GM19397 (cell line): ENCODE data around the gene RNF39.
"Not testable (repeated sequence)": the region's sequence is repeated elsewhere in the genome, so short reads cannot be mapped to it uniquely, and the experiment has no call there.

ENCODE experiments used
- ATAC-seq: cut with Tn5 transposase; IDR thresholded peaks from one replicate; pipeline ENCODE4 v1.9.1; 2021; ENCODE audit warnings: mild to moderate bottlenecking, moderate library complexity; ENCODE audit not compliant: unreplicated experiment

The RNF39 gene

DNA sequence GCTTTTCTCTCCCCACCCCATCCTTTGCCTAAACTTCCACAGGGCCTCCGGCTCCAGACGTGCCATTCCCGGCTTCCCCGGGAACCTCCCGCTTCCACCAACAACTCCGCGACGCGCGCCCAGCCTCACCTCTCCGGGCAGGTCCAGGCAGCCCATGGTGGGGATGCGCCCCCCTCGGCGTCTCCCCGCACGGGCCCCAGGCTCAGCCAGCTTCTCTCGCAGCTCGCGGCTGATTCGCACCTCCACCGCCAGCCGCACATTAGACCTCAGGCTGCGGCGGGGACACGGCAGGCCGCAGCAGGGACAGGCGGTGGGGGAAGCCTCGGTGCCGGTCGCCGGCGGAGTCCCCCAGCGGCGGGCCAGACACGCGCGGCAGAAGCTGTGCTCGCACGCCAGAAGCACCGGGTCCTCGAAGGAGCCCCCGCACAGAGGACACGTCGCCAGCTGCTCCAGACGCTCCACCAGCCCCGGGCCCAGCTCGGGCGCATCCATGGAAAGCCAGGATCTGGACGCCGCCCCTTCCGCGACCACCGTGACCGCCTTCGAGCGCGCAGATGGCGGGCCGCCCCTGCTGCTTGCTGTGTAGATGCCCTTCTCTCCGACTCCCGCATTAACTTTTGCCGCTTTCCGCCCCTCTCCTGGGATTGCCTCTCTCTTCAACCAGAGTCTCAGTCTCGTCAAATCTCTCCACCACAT is at the start of gene RNF39:
RNF39 (minus strand) TSS at position 676 of the 696 bp plus-strand sequence; CDS start at position 492, 184 bp downstream.
- ATAC-seq, result no peak

DNA sequence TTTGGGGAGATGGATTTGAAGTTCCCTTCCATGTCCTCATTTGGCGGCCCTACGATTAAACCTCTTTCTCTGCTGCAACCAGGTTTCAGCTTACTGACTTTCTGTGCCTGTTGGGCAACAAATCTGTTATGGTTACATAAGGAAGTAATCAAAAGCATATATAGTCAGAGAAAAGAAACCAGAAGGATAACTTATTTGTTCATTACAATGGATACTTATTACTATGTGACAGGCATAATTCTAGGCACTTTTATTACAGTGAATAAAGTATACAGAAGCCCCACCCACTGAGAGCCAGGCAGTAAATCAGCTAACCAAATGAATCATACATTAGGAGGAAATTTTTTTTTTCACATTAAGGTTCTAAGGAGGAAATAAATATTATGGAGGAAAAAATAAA is 46.9 kb upstream of the RNF39 start:
- ATAC-seq, result no peak

- ATAC-seq, result no peak
Measured at GRCh38 chr6:30121446-30122366, 46.1 kb upstream of the RNF39 start.

GRCh38 chr6:30118691-30119090 is 43.1 kb upstream of the RNF39 start:
- ATAC-seq, result not testable (repeated sequence)

- ATAC-seq, result no peak
Measured at GRCh38 chr6:30116724-30117123, 41.2 kb upstream of the RNF39 start.

DNA sequence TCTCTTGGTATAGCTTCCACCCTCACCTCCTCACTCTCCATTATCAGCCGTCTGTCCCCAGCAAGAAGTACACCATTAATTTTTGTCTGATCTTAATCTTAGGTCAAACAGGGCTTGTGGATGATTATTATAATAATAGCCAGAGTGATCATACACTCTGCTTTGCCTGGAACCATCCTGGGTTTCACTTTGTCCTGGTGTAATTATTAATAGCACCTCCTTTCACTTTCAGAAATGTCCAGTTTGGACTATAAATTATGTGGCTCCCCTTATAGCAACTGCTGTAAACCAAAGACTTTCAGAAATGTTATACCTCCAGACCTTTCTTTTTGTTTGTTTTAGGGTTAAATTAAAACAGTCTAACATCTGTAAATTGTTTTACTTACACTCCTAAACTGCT is 38.3 kb upstream of the RNF39 start:
- ATAC-seq, result no peak

DNA sequence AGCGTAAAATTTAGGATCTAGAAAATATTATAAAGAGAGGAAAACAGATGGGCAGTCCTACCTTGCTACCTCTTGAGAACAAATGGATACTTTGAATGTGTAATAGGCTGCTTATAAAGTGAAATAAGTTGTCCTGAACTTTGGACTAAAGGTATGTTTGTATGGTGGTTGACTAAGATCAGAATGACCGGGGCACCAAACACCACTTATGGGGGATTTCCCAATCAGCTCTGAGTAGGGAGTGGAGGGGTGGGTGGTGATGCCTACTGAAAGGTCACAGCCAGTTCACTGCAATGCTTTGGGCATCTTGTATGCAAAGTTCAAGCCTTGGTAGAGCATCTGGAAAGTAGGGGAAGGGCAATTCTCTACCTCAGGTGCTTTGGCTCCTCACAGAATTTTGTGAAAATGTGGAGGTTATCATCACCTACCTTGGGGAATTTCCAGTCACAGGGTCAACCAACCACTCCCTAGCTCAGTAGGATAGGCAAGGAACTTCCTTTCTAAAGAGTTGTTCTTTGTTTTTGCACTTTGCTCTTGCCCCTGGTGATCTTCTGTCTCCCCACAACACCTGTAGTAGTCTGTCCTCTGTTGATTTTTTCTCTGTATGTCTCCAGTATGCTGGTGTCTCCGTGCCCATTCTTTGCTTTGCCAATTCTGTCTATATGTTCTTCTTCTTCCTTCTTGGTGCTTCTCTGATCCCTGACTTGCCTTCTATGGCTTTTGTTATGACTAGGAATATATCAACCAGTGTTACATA is 37.6 kb upstream of the RNF39 start, which contains the start of gene TRIM31:
TRIM31 (minus strand) TSS at position 88 of the 757 bp plus-strand sequence. CDS start 285 bp downstream, outside the sequence.
- peak; percentile 74 for ATAC-seq

DNA sequence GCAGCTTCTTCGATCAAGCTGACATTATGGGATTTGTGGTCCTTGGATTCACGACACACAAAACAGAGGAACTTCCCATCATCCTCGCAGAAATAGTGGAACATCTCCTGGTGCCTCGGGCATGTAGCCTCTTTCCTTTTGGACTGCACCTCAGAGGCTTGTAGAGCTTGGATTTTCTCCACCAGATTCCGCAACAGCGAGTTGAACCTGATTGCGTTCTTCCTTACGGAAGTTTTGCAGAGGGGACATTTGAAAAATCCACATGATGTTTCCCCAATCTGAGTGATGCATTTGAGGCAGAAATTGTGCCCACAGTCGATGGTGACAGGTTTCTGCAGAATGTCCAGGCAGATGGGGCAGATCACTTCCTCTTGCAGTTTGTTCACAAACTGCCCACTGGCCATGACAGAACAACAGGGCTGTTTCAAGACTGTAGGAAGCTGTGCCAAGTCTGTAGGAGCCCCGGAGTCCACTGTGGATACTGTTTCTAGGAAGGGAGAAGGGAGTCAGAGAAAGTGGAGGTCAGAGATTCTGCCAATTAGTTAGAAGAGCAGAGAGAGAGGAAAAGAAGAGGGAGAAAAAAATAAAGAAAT is 36.9 kb upstream of the RNF39 start:
- ATAC-seq, result no peak

DNA sequence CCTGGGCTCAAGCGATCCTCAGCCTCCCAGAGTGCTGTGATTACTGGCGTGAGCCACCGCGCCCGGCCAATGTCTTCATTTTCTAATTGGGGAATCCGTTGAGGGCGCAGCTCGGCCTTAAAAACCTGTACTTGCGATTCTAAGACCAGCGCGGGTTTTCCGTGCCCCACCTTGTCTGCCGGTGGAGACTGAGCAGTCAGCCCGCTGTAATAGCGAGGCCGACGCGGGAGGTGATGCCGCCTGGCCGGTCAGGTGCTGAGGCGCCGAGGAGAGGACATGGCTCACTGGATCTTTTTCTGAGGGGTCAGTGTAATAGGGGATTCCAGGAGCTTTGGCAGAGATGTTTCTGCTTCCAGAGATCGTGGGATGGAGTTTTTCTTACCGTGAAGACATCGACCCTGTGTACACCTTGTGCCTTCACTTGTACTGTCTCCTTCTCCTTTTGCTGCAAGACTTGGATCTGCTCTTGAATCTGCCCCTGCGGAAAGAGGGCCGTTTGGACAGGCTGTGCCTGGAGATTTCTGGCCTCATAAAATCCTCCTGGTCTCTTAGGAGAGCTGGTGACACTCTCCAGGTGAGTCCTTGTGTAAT is 35.8 kb upstream of the RNF39 start:
- ATAC-seq, result no peak

DNA sequence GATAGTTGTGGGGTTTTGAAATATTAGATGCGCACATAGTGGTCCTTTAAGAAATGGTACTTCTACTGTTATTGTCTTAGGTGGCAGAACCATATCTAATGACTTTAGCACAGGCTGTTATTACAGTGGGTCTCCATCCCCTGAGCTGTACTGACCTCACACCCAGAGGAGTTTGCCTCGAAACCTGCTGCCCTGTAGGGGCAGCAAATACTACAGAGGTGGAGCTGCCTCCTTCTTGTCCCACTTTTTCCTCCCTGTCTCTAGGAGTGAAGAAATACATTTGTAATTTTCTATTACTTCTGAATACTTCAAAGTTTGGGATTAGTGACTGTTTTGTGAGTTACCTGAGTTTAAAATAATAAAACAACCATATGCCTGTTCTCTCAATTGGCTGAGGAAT is 29.1 kb upstream of the RNF39 start:
- ATAC-seq, result no peak

GRCh38 chr6:30103872-30104179 is 28.3 kb upstream of the RNF39 start:
- ATAC-seq, result no peak

DNA sequence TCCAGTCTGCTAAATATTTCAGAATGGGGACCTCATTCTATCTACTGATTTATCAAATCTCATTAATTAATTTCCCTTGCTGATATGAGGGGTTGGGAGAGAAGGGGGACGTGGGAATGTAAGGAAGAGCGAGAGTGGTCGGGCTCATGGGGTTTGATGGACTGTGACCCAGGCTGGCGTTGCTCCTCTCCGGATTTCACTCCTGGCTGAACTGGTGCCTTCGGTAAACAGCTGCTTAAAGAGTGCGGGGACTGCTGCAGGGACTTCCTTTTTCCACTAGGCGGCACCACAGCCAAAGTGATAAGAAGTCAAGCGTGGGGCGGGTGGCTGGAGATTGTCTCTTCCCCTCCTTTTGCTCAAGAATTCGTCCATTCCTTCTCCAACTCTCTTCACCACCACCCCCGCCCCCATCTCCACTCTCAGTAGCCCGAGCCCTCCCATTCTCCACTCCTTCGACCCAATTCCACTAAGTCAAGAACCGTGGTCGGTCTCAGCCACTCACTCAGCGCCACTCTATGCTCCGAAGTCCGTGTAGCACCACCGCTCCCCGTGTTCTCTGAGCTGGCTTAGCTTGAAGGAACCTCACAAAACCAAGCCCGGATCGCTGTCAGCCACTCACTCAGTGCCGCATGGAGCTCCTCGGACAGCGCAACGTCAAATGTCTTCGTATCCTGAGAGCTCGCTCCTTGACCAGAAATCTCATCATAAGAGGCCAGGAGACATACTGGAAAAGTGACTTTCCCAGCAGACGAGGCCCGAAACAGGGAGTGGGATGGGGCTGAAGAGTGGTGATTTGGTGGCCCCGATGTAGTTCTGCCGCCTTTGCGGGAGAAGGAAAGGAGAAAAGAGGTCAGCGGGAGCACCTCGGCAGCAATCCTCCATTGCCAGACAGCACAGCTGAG is 27.7 kb upstream of the RNF39 start:
- ATAC-seq, result no peak

DNA sequence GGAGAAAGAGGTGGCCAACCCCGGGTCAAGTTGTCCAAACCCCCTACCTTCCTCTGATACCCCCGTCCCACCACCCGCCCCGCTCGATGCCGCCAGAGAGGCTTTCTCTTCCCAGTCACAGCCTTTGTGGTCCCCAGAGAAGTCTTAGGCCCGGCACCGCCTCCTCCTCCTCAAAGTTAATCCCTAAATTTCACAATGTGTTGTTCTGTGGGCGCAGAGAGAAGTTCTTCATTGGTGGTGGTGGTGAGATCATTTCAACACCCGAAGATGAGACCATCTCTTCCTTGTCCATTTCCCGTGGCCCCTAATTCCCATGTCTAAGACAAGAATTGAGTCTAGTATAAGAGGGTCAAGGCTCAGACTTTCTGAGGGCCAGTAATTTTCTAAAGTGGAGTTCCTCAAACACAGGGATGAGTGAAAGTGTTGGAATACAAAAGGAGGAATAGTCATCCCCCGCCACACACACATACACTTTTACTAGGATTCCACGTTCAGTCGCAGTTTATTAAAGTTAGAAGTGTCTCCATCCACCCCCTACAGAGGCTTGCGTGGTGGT is 26.9 kb upstream of the RNF39 start:
- no peak for ATAC-seq

DNA sequence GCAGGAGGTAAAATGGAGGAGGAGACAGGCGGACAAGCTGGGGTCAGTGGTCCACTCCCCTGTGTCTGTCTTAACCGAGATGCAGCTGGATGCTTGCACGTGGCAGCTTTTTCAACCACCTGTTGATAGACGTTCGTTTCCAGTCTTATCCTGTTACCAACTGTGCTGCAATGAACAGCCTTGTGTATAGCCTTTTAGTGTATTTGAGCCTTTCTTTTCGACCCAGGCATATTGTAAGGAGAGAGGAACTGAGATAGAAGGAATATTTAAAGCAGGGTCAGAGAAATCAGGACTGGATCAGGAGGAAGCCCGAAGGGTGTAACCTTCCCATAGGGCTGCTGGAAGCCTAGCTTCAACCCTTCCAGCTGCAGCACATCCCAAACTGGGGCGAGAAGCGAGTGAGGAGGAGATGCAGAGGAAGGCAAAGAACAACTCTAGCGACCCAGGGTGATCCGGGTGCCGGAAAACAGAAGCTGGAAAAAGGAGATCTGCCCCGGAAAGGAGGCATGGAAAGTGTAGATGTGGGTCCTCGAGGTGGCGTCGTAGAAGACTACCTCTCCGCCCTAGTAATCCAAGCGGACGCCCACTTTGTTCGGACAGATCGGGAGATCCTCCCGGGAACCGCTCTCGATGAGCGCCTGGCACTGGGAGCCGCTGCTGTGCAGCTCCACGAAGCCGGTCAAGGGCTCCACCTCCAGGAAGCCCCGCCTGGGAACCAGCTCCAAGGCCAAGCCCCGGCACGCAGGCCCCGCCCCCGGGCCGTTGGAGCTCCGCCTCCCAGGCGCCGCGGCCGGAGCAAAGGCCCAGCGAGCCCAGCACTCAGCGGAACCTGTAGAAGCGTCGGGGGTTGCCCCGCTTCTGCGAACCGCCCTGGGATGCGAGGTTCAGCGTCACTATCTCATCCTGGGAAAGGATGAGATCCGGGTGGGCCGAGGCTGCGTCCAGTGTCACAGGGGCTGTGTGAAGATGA is 26.2 kb upstream of the RNF39 start:
- peak; percentile 64 for ATAC-seq

- no peak for ATAC-seq
Measured at GRCh38 chr6:30100585-30101443, 25.2 kb upstream of the RNF39 start.

- ATAC-seq, result no peak
Measured at GRCh38 chr6:30100154-30100553, 24.6 kb upstream of the RNF39 start.
